Heart right ventricle (tissue), 16 donors: Measurements from ENCODE around the gene POLE3. TPM values are rescaled to one million over a fixed set of nuclear protein-coding genes. Genes with fewer than 3 reads are reported as not detected.

Source experiments
- ATAC-seq, 8 donors: fragments of 200-7000 bp; cut with Tn5 transposase; one replicate each; pipeline ENCODE4 v1.9.1; 2020; ENCODE audit warnings: mild to moderate bottlenecking in 8 of 8, moderate library complexity in 8 of 8, moderate number of reproducible peaks in 1 of 8
- DNase-seq, 2 donors: peaks; one replicate each; pipeline ENCODE4 v3.0.0-alpha.2; 2020
- H3K27ac ChIP-seq, 10 donors: fragments of 200-600 bp; sonication (generic) in 2 of 10; one replicate each; pipeline versions ENCODE4 v1.5.0 to v1.8.0; 2020 to 2022; ENCODE audit warnings: mild to moderate bottlenecking in 3 of 10
- H3K27me3 ChIP-seq, 7 donors: fragments of 200-600 bp; one replicate each; pipeline ENCODE4 v1.8.0; 2021 to 2022; ENCODE audit warnings: mild to moderate bottlenecking in 2 of 7
- H3K36me3 ChIP-seq, 9 donors: fragments of 200-600 bp; sonication (generic) in 1 of 9; one replicate each; pipeline versions ENCODE4 v1.5.0 to v1.8.0; 2020 to 2022; ENCODE audit warnings: mild to moderate bottlenecking in 2 of 9
- H3K4me1 ChIP-seq, 9 donors: fragments of 200-600 bp; sonication (generic) in 1 of 9; one replicate each; pipeline versions ENCODE4 v1.5.0 to v1.8.0; 2020 to 2022; ENCODE audit warnings: mild to moderate bottlenecking in 4 of 9
- H3K4me3 ChIP-seq, 10 donors: fragments of 200-600 bp; sonication (generic) in 2 of 10; one replicate each; pipeline versions ENCODE4 v1.5.0 to v1.8.0; 2020 to 2022; ENCODE audit warnings: mild to moderate bottlenecking in 7 of 10, moderate library complexity in 2 of 10
- H3K9me3 ChIP-seq, 11 donors: fragments of 200-600 bp in 10 of 11; sonication (generic) in 2 of 11; one replicate each; pipeline versions ENCODE4 v1.5.0 to v1.8.0; 2013 to 2022; ENCODE audit warnings: mild to moderate bottlenecking in 2 of 11, control low read depth in 1 of 11, moderate library complexity in 1 of 11
- WGBS, 2 donors: extraction: QIAGEN DNeasy Blood & Tissue Kit; methylation state at CpG; one replicate each; pipeline ENCODE4 v1.1.7; 2013; ENCODE audit warnings: inconsistent platforms in 1 of 2; 5-methylcytosine and 5-hydroxymethylcytosine counted together
- intact Hi-C, 10 donors: fragments of 100-400 bp; cut with DNase I; formaldehyde crosslinking; loops; one replicate each; pipeline versions ENCODE4 v1.11.1 to v1.14.2; 2022
- polyA plus RNA-seq, 2 donors: library from polyadenylated mRNA; stranded (reverse); fragments of 200-250 nt; gene quantifications; one replicate each; pipeline ENCODE4 v1.2.3, GENCODE V29; 2013
- total RNA-seq, 10 donors: library from RNA; stranded (reverse); fragmentation: NEBNext Ultra II Directional in 3 of 10; extraction: Animal tissue kit (Norgen Biotek cat#: 25700) in 3 of 10; gene quantifications; one replicate each; pipeline versions ENCODE4 v1.2.1 to v1.2.4, GENCODE V29; 2021 to 2023
- TF ChIP-seq, protein P1 (sequence below), 9 donors: fragments of 200-600 bp; sonication (generic) in 2 of 9; IDR thresholded peaks; one replicate each; pipeline versions ENCODE4 v1.5.0 to v1.8.0; 2021 to 2022; ENCODE audit warnings: antibody characterized with exemption in 9 of 9, mild to moderate bottlenecking in 5 of 9, moderate library complexity in 1 of 9
- donor health status: Arrhythmogenic right ventricular cardiomyopathy.
- donor health status: ischemic (EF 13 %, LVEDD 7.1; RV severe dilation, severe dysfunction).
- donor health status: healthy with polysubstance abuse.
- donor health status: DM: no; HTN: yes; CAD: no.
- donor health status: DM: no; HTN: no; CAD: no.
- donor health status: ischemic (EF 25% LVEDD 6.9; RV normal size, moderate dysfunction).
- donor health status: ischemic (EF 25% LVEDD 5.7; RV mildly dilated, moderate dysfunction).
- donor health status: healthy.
- donor health status: DM: yes; HTN: yes; CAD: no.
- donor health status: Ischemic cardiomyopathy.
- donor health status: ischemic (EF 35%, LVEDD 5.7; RV mildly dilated, moderate dysfunction).
- donor health status: nonischemic (EF 11% LVEDD 7.7; RV severe dilation, severe dysfunction).
- donor health status: DM: yes; HTN: yes; CAD: no.
- donor health status: PGD.
- donor health status: ischemic (EF 29% LVEDD 5.4; RV normal size, mild dysfunction).
- donor health status: nonischemic (EF 23%, LVEDD 6.1; RV moderate dilation, normal function).

POLE3 gene
- total and polyA plus RNA-seq, 12 donors, result 14.2 to 45.0 (median 23.1) TPM

DNA sequence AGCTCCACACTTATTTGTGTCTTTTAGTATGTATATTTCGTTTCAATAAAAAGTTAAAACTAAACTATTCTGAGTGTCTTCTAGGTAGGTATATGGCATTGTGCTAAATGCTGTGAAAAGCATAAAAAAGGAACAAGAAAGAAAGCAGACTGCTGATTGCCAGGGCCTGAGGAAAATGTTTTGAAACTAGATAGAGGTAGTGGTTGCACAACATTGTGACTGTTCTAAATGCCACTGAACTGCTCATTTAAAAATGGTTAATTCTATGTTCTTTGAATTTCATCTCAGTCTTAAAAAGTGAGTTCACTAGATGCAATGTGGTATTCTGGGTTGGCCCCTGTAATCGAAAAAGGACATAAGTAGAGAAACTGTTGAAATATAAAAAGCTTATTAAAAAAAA, 6.8 kb downstream of the POLE3 start:
- Histone ChIP-seq H3K4me1 (peaks cover 7 to 63% (median 34%) of the 10 kb centered on the region in 9 donors), H3K4me3 (no peak overlapping the region), H3K27ac (peak overlapping the region in 1 of 10 donors; percentile 51), H3K36me3 (peaks cover 0 to 17% (median 4%) of the 10 kb centered on the region in 9 donors), H3K27me3 (no peaks in the 10 kb centered on the region), H3K9me3 (no peaks in the 10 kb centered on the region)
- no peak for ATAC-seq
- WGBS, 2 donors, result 77 to 86% methylated on average over 2 of the region's 2 CpGs
- intact Hi-C loops, result loop anchor here in 8 of 10 donors (2.0 to 10.0 kb wide), 7 partner anchors 61 to 189 kb away; partner anchors contain the start of genes CDC26 (in 6 of the 8), PRPF4 (in 6 of the 8), WDR31 (in 2 of the 8) and RNF183 (in 1 of the 8)
- DNase-seq, result no peak
- TF ChIP-seq, protein P1, sequence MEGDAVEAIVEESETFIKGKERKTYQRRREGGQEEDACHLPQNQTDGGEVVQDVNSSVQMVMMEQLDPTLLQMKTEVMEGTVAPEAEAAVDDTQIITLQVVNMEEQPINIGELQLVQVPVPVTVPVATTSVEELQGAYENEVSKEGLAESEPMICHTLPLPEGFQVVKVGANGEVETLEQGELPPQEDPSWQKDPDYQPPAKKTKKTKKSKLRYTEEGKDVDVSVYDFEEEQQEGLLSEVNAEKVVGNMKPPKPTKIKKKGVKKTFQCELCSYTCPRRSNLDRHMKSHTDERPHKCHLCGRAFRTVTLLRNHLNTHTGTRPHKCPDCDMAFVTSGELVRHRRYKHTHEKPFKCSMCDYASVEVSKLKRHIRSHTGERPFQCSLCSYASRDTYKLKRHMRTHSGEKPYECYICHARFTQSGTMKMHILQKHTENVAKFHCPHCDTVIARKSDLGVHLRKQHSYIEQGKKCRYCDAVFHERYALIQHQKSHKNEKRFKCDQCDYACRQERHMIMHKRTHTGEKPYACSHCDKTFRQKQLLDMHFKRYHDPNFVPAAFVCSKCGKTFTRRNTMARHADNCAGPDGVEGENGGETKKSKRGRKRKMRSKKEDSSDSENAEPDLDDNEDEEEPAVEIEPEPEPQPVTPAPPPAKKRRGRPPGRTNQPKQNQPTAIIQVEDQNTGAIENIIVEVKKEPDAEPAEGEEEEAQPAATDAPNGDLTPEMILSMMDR (IDR thresholded peaks at IDR 0.05), result no peak

DNA sequence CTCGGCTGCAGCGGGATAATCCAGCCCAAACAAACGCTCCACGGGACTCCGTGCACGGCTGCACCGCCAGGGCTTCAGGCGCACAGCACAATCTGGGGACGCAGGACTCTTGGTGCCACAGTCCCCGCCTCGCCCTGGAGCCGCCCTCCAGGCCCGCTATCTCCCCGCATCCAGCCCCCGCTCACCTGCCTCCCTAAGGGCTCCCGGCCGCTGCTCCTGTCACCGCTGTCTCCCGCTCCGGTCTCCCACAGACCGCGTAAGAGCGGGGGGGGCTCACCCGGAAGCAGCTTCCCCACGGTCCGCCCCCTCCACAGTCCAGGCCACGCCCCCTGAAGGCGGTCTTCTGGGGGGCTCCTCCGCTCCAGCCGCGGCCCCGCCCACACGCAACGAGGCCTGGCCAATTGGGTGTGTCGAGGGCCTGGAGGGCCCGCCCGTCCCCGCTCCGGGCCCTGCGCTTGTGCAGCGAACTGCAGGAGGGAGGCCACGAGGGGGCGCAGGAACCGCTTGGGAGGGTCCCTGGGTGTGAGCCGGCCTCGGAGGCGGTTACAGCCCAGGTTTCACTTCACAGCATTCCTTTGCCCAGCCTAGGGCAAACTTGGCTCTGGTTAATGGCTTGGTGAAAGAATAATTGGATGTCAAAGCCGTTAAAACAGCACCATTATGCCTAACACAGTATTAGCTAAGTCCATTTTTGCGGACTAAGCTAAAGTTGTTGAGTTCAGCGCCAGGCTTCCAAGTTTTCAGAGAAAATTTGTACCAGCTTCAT, 9.3 kb downstream of the POLE3 start, which contains the start of gene ALAD:
Gene ALAD (minus strand): TSS at position 258 of the 766 bp plus-strand sequence. CDS start 7,725 bp downstream, outside the sequence.
- peaks cover 7 to 62% (median 36%) of the 10 kb centered on the region in 9 donors for H3K4me1 ChIP-seq
- TF ChIP-seq, protein P1 (IDR thresholded peaks at IDR 0.05), result peak in 8 of 9 donors; percentile 90 to 100 (median 98)
- H3K27me3 ChIP-seq, result no peaks in the 10 kb centered on the region
- 2% methylated on average over 47 to 50 of the region's 50 CpGs for WGBS, 2 donors
- intact Hi-C loops, result loop anchor here in 9 of 10 donors (1.0 to 10.0 kb wide), 9 partner anchors 59 to 191 kb away; partner anchors contain the start of genes CDC26 (in 7 of the 9), PRPF4 (in 7 of the 9), WDR31 (in 3 of the 9) and RNF183 (in 1 of the 9)
- H3K9me3 ChIP-seq, result no peaks in the 10 kb centered on the region
- H3K27ac ChIP-seq, result peak within 1 kb of the TSS; percentile 27 to 89 (median 82)
- DNase-seq, result peak; percentile 99 to 100
- H3K4me3 ChIP-seq, result peak within 1 kb of the TSS; percentile 64 to 93 (median 84)
- ATAC-seq, result peak; percentile 98 to 100 (median 99)
- peaks cover 0 to 3% (median 0%) of the 10 kb centered on the region in 9 donors for H3K36me3 ChIP-seq

DNA sequence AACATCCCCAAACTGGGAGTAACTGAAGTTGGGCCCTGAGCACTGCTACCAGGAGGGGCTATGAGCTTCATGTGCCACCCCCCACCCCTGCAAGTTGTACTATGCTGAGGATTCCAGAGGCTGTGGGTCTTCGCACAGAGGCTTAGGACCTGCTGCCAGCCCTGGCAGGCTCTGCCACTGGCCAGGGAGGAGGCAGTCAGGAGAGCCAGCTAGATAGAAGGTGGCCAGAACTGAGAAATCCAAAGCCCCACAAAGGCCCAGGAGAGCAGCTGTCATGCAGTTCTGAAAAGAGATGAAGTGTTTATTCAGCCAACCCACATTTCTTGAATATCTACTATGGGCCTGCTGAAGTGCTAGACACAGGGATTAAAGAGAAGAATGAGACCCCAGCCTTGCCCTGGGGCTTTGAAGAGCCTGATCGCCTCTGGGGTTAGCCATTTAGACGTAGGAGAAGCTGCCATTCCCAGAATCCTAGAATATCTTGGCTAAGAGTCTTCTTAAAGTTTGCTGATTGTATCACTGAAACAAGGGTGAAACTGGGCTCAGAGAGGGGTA, 10.8 kb downstream of the POLE3 start:
- no peak for ATAC-seq
- H3K9me3 ChIP-seq, result no peaks in the 10 kb centered on the region
- TF ChIP-seq, protein P1 (IDR thresholded peaks at IDR 0.05), result no peak
- H3K36me3 ChIP-seq, result peaks cover 0 to 16% (median 0%) of the 10 kb centered on the region in 9 donors
- DNase-seq, result no peak
- intact Hi-C loops, result loop anchor here in 9 of 10 donors (2.0 to 10.0 kb wide), 9 partner anchors 42 to 193 kb away; partner anchors contain the start of genes CDC26 (in 7 of the 9), PRPF4 (in 7 of the 9), WDR31 (in 4 of the 9) and RNF183 (in 1 of the 9)
- H3K4me1 ChIP-seq, result peaks cover 7 to 56% (median 36%) of the 10 kb centered on the region in 9 donors
- H3K27ac ChIP-seq, result peak overlapping the region; percentile 27 to 89 (median 68)
- no peaks in the 10 kb centered on the region for H3K27me3 ChIP-seq
- peak overlapping the region in 7 of 10 donors; percentile 74 to 90 (median 85) for H3K4me3 ChIP-seq
- WGBS, 2 donors, result 55 to 74% methylated on average over 3 of the region's 3 CpGs

DNA sequence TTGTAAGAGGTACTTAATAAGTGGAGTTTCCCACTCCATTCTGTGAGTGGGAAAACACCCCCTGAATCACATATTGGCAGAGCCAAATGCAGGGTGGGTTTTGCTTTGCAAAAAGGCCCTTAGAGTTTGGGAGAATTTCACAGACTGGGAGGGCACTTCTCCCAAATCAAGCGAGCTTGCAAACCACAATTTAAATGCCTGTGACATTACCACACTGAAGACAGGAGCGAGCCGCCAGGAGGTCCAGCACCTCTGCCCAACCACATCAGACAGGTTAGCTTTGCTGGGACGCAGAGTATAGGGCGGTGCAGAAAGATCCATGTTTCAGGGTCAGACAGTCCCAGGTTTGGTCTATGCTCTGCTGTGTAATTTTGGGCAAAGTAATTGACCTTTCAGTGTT, 11.7 kb downstream of the POLE3 start:
- DNase-seq (no peak), ATAC-seq (no peak)
- Histone ChIP-seq H3K36me3 (peaks cover 0 to 21% (median 0%) of the 10 kb centered on the region in 9 donors), H3K27me3 (no peaks in the 10 kb centered on the region), H3K9me3 (no peaks in the 10 kb centered on the region), H3K4me1 (peaks cover 7 to 49% (median 36%) of the 10 kb centered on the region in 9 donors), H3K27ac (peak overlapping the region in 9 of 10 donors; percentile 41 to 89 (median 63)), H3K4me3 (no peak overlapping the region)
- intact Hi-C loops, result loop anchor here in 1 of 10 donors (5.0 kb wide), 2 partner anchors 41 to 56 kb away; partner anchors contain the start of gene WDR31
- 89 to 92% methylated on average over 5 of the region's 5 CpGs for WGBS, 2 donors
- TF ChIP-seq, protein P1 (IDR thresholded peaks at IDR 0.05), result no peak
